ENCODE results near the gene HIVEP1.

GRCh38 chr6:11964729-11965335, 47.3 kb upstream of the HIVEP1 start:
- TF ChIP-seq, protein P1, sequence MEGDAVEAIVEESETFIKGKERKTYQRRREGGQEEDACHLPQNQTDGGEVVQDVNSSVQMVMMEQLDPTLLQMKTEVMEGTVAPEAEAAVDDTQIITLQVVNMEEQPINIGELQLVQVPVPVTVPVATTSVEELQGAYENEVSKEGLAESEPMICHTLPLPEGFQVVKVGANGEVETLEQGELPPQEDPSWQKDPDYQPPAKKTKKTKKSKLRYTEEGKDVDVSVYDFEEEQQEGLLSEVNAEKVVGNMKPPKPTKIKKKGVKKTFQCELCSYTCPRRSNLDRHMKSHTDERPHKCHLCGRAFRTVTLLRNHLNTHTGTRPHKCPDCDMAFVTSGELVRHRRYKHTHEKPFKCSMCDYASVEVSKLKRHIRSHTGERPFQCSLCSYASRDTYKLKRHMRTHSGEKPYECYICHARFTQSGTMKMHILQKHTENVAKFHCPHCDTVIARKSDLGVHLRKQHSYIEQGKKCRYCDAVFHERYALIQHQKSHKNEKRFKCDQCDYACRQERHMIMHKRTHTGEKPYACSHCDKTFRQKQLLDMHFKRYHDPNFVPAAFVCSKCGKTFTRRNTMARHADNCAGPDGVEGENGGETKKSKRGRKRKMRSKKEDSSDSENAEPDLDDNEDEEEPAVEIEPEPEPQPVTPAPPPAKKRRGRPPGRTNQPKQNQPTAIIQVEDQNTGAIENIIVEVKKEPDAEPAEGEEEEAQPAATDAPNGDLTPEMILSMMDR (IDR thresholded peaks at IDR 0.05), result no peak
- no peak for TF ChIP-seq POLR2A (IDR thresholded peaks at IDR 0.05)

Data from upper lobe of left lung (tissue), 4 donors.